K562 (cell line): ENCODE results near the gene FOXO4. TPM values are rescaled to one million over a fixed set of nuclear protein-coding genes. Genes with fewer than 3 reads are reported as not detected.
A peak's percentile ranks its signal among the peaks of the same experiment; 100 is the strongest.

Experiments used
- CEBPB ChIP-seq: fragments of 450-650 bp; IDR thresholded peaks from 2 replicates; pipeline ENCODE4 v1.6.1; 2016; ENCODE audit warnings: missing genetic modification characterization, missing compliant biosample characterization
- DDX20 ChIP-seq: fragments of 450-650 bp; IDR thresholded peaks from 2 replicates; pipeline ENCODE4 v1.6.1; 2016; ENCODE audit warnings: missing genetic modification characterization, low read depth, mild to moderate bottlenecking, missing compliant biosample characterization, moderate library complexity
- MAZ ChIP-seq, 2 experiments: fragments of 450-650 bp in 1 of 2; sonication (generic) in 1 of 2; formaldehyde crosslinking; IDR thresholded peaks in 1 of 2; conservative IDR thresholded peaks in 1 of 2; 2 replicates each; pipeline versions ENCODE4 v1.4.0 to v1.5.0; 2020; ENCODE audit warnings: mild to moderate bottlenecking in 1 of 2, missing genetic modification reagents in 1 of 2
- MBD2 ChIP-seq: sonication (generic); IDR thresholded peaks from 2 replicates; pipeline ENCODE4 v1.6.1; 2016; ENCODE audit warnings: low read depth, borderline replicate concordance
- MCM3 ChIP-seq: fragments of 450-650 bp; IDR thresholded peaks from 2 replicates; pipeline ENCODE4 v1.6.1; 2016
- NELFE ChIP-seq: IDR thresholded peaks from 2 replicates; pipeline ENCODE4 v1.6.1; 2011; ENCODE audit warnings: mild to moderate bottlenecking; ENCODE audit not compliant: insufficient read depth, insufficient read length
- NFATC3 ChIP-seq: fragments of 450-650 bp; IDR thresholded peaks from 2 replicates; pipeline ENCODE4 v1.6.1; 2017; ENCODE audit warnings: mild to moderate bottlenecking
- NR1H2 ChIP-seq: sonication (generic); formaldehyde crosslinking; IDR thresholded peaks from 2 replicates; pipeline ENCODE4 v1.4.0; 2020; ENCODE audit warnings: mild to moderate bottlenecking, missing genetic modification reagents
- PML ChIP-seq: IDR thresholded peaks from 2 replicates; pipeline ENCODE4 v1.6.1; 2012; ENCODE audit warnings: low read length, inconsistent platforms
- POLR2B ChIP-seq: fragments of 450-650 bp; IDR thresholded peaks from 2 replicates; pipeline ENCODE4 v1.6.1; 2018; ENCODE audit warnings: low read depth; ENCODE audit not compliant: partially characterized antibody
- RBM25 ChIP-seq: fragments of 200-400 bp; formaldehyde crosslinking; IDR thresholded peaks from 2 replicates; pipeline ENCODE4 v1.6.1; 2018; ENCODE audit warnings: low read length, low read depth, moderate library complexity; ENCODE audit not compliant: severe bottlenecking
- SMARCB1 ChIP-seq: IDR thresholded peaks from 2 replicates; pipeline ENCODE4 v1.6.1; 2011; ENCODE audit warnings: improper control_type of control experiment, low read depth; ENCODE audit not compliant: insufficient read length
- TBP ChIP-seq: optimal IDR thresholded peaks from 2 replicates; pipeline ENCODE3; 2011; ENCODE audit warnings: low read depth, low read length, improper control_type of control experiment
- TOE1 ChIP-seq, 2 experiments: fragments of 450-650 bp in 1 of 2; sonication (generic) in 1 of 2; formaldehyde crosslinking in 1 of 2; IDR thresholded peaks; 2 replicates each; pipeline versions ENCODE4 v1.7.1 to v1.8.0; 2016 to 2022; ENCODE audit warnings: borderline replicate concordance in 2 of 2, mild to moderate bottlenecking in 2 of 2, antibody characterized with exemption in 1 of 2, inconsistent platforms in 1 of 2, low read depth in 1 of 2, missing genetic modification reagents in 1 of 2, moderate library complexity in 1 of 2
- XRCC5 ChIP-seq: fragments of 200-400 bp; formaldehyde crosslinking; IDR thresholded peaks from 2 replicates; pipeline ENCODE4 v1.6.1; 2017; ENCODE audit warnings: low read depth, mild to moderate bottlenecking, low read length
- YBX1 ChIP-seq: fragments of 450-650 bp; IDR thresholded peaks from 2 replicates; pipeline ENCODE4 v1.7.1; 2016; ENCODE audit warnings: mild to moderate bottlenecking
- ZFP1 ChIP-seq: fragments of 450-650 bp; formaldehyde crosslinking; IDR thresholded peaks from 2 replicates; pipeline ENCODE4 v1.4.0; 2020; ENCODE audit warnings: mild to moderate bottlenecking, mixed read lengths
- ZFP36 ChIP-seq: fragments of 150-350 bp; IDR thresholded peaks from 2 replicates; pipeline ENCODE4 v1.6.1; 2018; ENCODE audit warnings: low read length, low read depth; ENCODE audit not compliant: partially characterized antibody
- ZNF124 ChIP-seq: sonication (generic); formaldehyde crosslinking; IDR thresholded peaks from 2 replicates; pipeline ENCODE4 v1.8.1; 2022; ENCODE audit warnings: missing genetic modification reagents
- ZNF395 ChIP-seq: fragments of 200-800 bp; sonication (Bioruptor generic); IDR thresholded peaks from 2 replicates; pipeline ENCODE4 v1.6.1; 2017; ENCODE audit warnings: missing genetic modification characterization, missing compliant biosample characterization
- ZNF431 ChIP-seq: sonication (generic); formaldehyde crosslinking; IDR thresholded peaks from 2 replicates; pipeline ENCODE4 v1.8.0; 2022; ENCODE audit warnings: mild to moderate bottlenecking, missing genetic modification reagents
- ZNF436 ChIP-seq: fragments of 250-450, 450-650 bp; sonication (Bioruptor Pico); formaldehyde crosslinking; IDR thresholded peaks from 2 replicates; pipeline ENCODE4 v1.7.0; 2020; ENCODE audit warnings: mild to moderate bottlenecking
- ZNF695 ChIP-seq: fragments of 450-650 bp; formaldehyde crosslinking; IDR thresholded peaks from 2 replicates; pipeline ENCODE4 v1.4.0; 2020; ENCODE audit warnings: mild to moderate bottlenecking, moderate library complexity
- ZNF764 ChIP-seq: fragments of 250-450 bp; sonication (Bioruptor Pico); IDR thresholded peaks from 2 replicates; pipeline ENCODE4 v1.4.0; 2020; ENCODE audit warnings: low read depth, mild to moderate bottlenecking, moderate library complexity
- polyA plus RNA-seq, 8 experiments: library from polyadenylated mRNA; depleted of rRNA in 4 of 8; stranded (reverse) in 5 of 8; unstranded in 3 of 8; fragments of >200 nt; fragmentation: Nextera tagmentation in 2 of 8; fragmentation: Illumina TruSeq in 1 of 8; extraction: Ambion mirVana in 2 of 8; extraction: Trizol in 1 of 8; gene quantifications; 2 replicates each; pipeline versions ENCODE4 v1.2.1 to v1.2.3, GENCODE V29; 2011 to 2014; ENCODE audit warnings: inconsistent platforms in 1 of 8, missing spikeins in 1 of 8
- total RNA-seq, 7 experiments: library from RNA; depleted of rRNA in 6 of 7; stranded (reverse); fragments of >200 nt in 6 of 7; fragmentation: Illumina TruSeq in 2 of 7; extraction: Trizol in 2 of 7; gene quantifications; 2 replicates each; pipeline versions ENCODE4 v1.2.1 to v1.2.3, GENCODE V29; 2011 to 2021; ENCODE audit warnings: low replicate concordance in 1 of 7
- TF ChIP-seq, protein P1 (sequence below): fragments of 450-650 bp; IDR thresholded peaks from 2 replicates; pipeline ENCODE4 v1.6.1; 2016; ENCODE audit warnings: missing biosample characterization, missing genetic modification characterization
- TF ChIP-seq, protein P2 (sequence below): fragments of 200-400 bp; formaldehyde crosslinking; IDR thresholded peaks from 2 replicates; pipeline ENCODE4 v1.6.1; 2017; ENCODE audit warnings: mild to moderate bottlenecking, low read depth, low read length, moderate library complexity

The FOXO4 gene
- total and polyA plus RNA-seq, 9 of the 15 experiments (the other 6 are each of a cell fraction or from before 2014, with no cell fraction given): 0.13 to 26.6 (median 8.5) TPM

DNA sequence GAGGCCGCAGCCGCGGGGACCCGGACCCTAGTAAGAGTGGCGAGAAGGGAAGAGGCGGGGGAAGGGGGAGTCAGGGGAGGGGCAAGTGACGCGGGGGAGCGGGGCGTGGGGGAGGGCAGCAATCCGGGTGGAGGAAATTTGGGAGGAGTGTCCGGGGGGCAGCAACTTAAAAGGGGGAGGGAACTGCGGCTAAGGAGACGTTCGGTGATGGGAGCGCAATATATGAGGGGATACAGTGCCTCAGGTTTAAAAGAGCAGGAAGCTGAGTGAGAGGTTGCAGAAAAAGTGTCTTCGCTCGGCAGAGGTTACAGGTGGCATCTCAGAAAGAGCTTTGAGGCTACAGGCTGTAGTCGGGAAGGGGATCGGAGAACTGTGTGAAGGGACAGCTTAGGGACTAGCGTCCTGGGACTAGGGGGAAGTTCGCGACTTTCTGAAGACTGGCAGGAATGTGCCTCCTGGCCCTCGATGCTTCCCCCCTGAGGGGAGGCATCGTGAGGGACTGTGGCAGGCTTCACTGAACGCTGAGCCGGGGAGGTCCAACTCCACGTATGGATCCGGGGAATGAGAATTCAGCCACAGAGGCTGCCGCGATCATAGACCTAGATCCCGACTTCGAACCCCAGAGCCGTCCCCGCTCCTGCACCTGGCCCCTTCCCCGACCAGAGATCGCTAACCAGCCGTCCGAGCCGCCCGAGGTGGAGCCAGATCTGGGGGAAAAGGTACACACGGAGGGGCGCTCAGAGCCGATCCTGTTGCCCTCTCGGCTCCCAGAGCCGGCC is 519 bp downstream of the FOXO4 start (continued):
- TF ChIP-seq MAZ (CRISPR knock-in tag; conservative IDR thresholded peaks at IDR 0.05 in 1 of 2, IDR thresholded peaks at IDR 0.05 in 1 of 2): no peak
- TF ChIP-seq NELFE: no peak
- TF ChIP-seq ZNF431 (CRISPR knock-in tag): no peak
- no peak for TF ChIP-seq DDX20 (tag)
- TF ChIP-seq RBM25: no peak
- no peak for TF ChIP-seq TBP
- no peak for TF ChIP-seq ZNF124 (CRISPR knock-in tag)
- no peak for TF ChIP-seq NR1H2 (CRISPR knock-in tag)
- TF ChIP-seq ZNF764 (CRISPR knock-in tag): no peak
- TF ChIP-seq MCM3: no peak
- no peak; the same call in 1 of the 2 replicates for TF ChIP-seq ZNF395 (CRISPR knock-in tag)
- no peak for TF ChIP-seq ZNF695 (CRISPR knock-in tag)
- no peak for TF ChIP-seq MBD2
- TF ChIP-seq ZFP1: no peak
- no peak for TF ChIP-seq YBX1
- TF ChIP-seq, protein P1, sequence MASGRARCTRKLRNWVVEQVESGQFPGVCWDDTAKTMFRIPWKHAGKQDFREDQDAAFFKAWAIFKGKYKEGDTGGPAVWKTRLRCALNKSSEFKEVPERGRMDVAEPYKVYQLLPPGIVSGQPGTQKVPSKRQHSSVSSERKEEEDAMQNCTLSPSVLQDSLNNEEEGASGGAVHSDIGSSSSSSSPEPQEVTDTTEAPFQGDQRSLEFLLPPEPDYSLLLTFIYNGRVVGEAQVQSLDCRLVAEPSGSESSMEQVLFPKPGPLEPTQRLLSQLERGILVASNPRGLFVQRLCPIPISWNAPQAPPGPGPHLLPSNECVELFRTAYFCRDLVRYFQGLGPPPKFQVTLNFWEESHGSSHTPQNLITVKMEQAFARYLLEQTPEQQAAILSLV: no peak
- no peak for TF ChIP-seq ZFP36
- no peak for TF ChIP-seq PML
- TF ChIP-seq SMARCB1: no peak
- no peak for TF ChIP-seq NFATC3
- no peak for TF ChIP-seq ZNF436 (CRISPR knock-in tag)
- TF ChIP-seq TOE1 (IDR thresholded peaks at IDR 0.05; ENCODE audit: borderline replicate concordance): no peak
- no peak for TF ChIP-seq TOE1 (CRISPR knock-in tag; IDR thresholded peaks at IDR 0.05; ENCODE audit: borderline replicate concordance, low read depth)
- TF ChIP-seq XRCC5: no peak
- no peak for TF ChIP-seq CEBPB (tag)
- TF ChIP-seq POLR2B: peak; percentile 46
- TF ChIP-seq, protein P2, sequence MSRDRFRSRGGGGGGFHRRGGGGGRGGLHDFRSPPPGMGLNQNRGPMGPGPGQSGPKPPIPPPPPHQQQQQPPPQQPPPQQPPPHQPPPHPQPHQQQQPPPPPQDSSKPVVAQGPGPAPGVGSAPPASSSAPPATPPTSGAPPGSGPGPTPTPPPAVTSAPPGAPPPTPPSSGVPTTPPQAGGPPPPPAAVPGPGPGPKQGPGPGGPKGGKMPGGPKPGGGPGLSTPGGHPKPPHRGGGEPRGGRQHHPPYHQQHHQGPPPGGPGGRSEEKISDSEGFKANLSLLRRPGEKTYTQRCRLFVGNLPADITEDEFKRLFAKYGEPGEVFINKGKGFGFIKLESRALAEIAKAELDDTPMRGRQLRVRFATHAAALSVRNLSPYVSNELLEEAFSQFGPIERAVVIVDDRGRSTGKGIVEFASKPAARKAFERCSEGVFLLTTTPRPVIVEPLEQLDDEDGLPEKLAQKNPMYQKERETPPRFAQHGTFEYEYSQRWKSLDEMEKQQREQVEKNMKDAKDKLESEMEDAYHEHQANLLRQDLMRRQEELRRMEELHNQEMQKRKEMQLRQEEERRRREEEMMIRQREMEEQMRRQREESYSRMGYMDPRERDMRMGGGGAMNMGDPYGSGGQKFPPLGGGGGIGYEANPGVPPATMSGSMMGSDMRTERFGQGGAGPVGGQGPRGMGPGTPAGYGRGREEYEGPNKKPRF: no peak
